GM23248 (cell line): ENCODE measurements around the gene POU5F1. TPM values are rescaled to one million over a fixed set of nuclear protein-coding genes. Genes with fewer than 3 reads are reported as not detected.
"Not testable (repeated sequence)": the region's sequence is repeated elsewhere in the genome, so short reads cannot be mapped to it uniquely, and the experiment has no call there.

Source experiments
- DNase-seq: peaks from one replicate; pipeline ENCODE4 v3.0.0-alpha.2; 2015
- H2AFZ ChIP-seq: fragments of 200-600 bp; sonication (generic); 2 replicates; pipeline ENCODE4 v1.6.1; 2016; ENCODE audit warnings: antibody characterized with exemption
- H3F3A ChIP-seq: fragments of 200-600 bp; sonication (generic); 2 replicates; pipeline ENCODE4 v1.6.1; 2016; ENCODE audit warnings: mild to moderate bottlenecking, antibody characterized with exemption, mixed run types; ENCODE audit not compliant: insufficient read depth
- H3K27ac ChIP-seq: fragments of 200-600 bp; sonication (generic); 2 replicates; pipeline ENCODE4 v1.5.1; 2016; ENCODE audit warnings: mild to moderate bottlenecking
- H3K27me3 ChIP-seq: fragments of 200-600 bp; sonication (generic); replicated peaks from 2 replicates; pipeline ENCODE4 v1.6.1; 2016; ENCODE audit warnings: mild to moderate bottlenecking; ENCODE audit not compliant: insufficient read depth
- H3K36me3 ChIP-seq: fragments of 200-600 bp; sonication (generic); 2 replicates; pipeline ENCODE4 v1.6.1; 2016; ENCODE audit warnings: low read depth, mild to moderate bottlenecking
- H3K4me1 ChIP-seq: fragments of 200-600 bp; sonication (generic); 2 replicates; pipeline ENCODE4 v1.6.1; 2016; ENCODE audit warnings: mild to moderate bottlenecking; ENCODE audit not compliant: insufficient read depth
- H3K4me2 ChIP-seq: fragments of 200-600 bp; sonication (generic); one replicate; pipeline ENCODE4 v1.6.1; 2016; ENCODE audit warnings: mild to moderate bottlenecking; ENCODE audit not compliant: unreplicated experiment
- H3K4me3 ChIP-seq: fragments of 200-600 bp; sonication (generic); 2 replicates; pipeline ENCODE4 v1.5.1; 2016; ENCODE audit warnings: mild to moderate bottlenecking
- H3K79me2 ChIP-seq: fragments of 200-600 bp; sonication (generic); 2 replicates; pipeline ENCODE4 v1.6.1; 2016; ENCODE audit warnings: mild to moderate bottlenecking; ENCODE audit not compliant: insufficient read depth
- H3K9ac ChIP-seq: fragments of 200-600 bp; sonication (generic); 2 replicates; pipeline ENCODE4 v1.6.1; 2016; ENCODE audit warnings: mild to moderate bottlenecking
- H3K9me2 ChIP-seq: fragments of 200-600 bp; sonication (generic); 2 replicates; pipeline ENCODE4 v1.6.1; 2016; ENCODE audit warnings: mixed run types, mild to moderate bottlenecking, moderate library complexity; ENCODE audit not compliant: insufficient read depth
- H3K9me3 ChIP-seq: fragments of 200-600 bp; sonication (generic); one replicate; pipeline ENCODE4 v1.6.1; 2017; ENCODE audit warnings: low read depth
- H4K20me1 ChIP-seq: fragments of 200-600 bp; sonication (generic); 2 replicates; pipeline ENCODE4 v1.6.0; 2016; ENCODE audit not compliant: insufficient read depth
- EZH2 ChIP-seq: fragments of 200-600 bp; sonication (generic); IDR thresholded peaks from 2 replicates; pipeline ENCODE4 v1.6.1; 2018; ENCODE audit warnings: antibody characterized with exemption, mild to moderate bottlenecking; ENCODE audit not compliant: insufficient read depth, poor library complexity, severe bottlenecking
- EZH2phosphoT487 ChIP-seq: fragments of 200-600 bp; sonication (generic); IDR thresholded peaks from 2 replicates; pipeline ENCODE4 v1.6.1; 2018; ENCODE audit warnings: antibody characterized with exemption, moderate library complexity, mild to moderate bottlenecking, low read depth; ENCODE audit not compliant: insufficient read depth
- WGBS, 2 experiments: methylation state at CpG; one replicate each; pipeline ENCODE4 v1.1.6; 2015 to 2017; ENCODE audit warnings: low lambda C conversion rate in 2 of 2, low coverage in 1 of 2; ENCODE audit errors: missing lambda C conversion rate in 2 of 2; 5-methylcytosine and 5-hydroxymethylcytosine counted together
- in situ Hi-C: fragments of 300-500 bp; cut with MboI; formaldehyde crosslinking; loops from 2 replicates; pipeline ENCODE4 v1.15.0; 2020
- polyA plus RNA-seq: library from polyadenylated mRNA; unstranded; fragments of >200 nt; fragmentation: Nextera tagmentation; extraction: Ambion mirVana; gene quantifications from 2 replicates; pipeline ENCODE4 v1.2.1, GENCODE V29; 2016
- total RNA-seq: library from RNA; depleted of rRNA; stranded (reverse); fragments of >200 nt; shearing (Covaris generic); gene quantifications from 2 replicates; pipeline ENCODE4 v1.2.3, GENCODE V29; 2014

The POU5F1 gene
- total and polyA plus RNA-seq, 2 experiments from 2014 or later: 0.22 to 0.88 TPM

DNA sequence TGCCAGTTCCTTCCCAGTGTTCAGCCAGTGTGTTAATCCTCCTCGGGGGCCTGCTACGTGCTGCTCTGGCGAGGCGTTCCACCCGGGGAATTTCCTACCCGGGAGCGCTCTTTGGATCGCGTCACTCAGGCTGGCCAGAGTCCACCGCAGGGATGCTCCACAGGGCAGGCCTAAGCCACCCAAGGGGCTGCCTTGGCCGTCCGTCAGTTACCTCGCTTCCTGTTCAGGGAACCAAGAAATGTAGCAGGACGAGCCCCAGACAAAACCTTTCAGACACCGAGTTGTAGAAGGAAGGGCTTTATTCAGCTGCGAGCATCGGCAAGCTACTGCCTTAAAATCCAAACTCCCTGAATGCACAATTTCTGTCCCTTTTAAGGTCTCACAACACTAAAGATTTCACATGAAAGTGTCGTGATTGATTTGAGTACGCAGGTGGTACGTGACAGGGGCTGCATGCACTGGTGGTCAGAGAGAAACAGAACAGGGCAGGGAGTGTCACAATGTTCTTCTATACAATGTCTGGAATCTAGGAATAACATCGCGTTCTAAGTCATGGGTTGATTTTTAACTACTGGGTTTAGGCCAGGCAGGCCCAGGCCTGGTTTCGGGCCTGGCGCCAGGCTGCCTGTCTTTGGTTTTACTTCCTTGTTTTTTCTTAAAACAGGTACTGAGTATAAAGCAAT lies 15.7 kb upstream of the POU5F1 start:
- Histone ChIP-seq H3K9me3 (no peaks in the 10 kb centered on the region), H3K27me3 (no peaks in the 10 kb centered on the region), H3K4me1 (no peaks in the 10 kb centered on the region), H3K4me3 (no peak overlapping the region), H4K20me1 (no peaks in the 10 kb centered on the region), H3K79me2 (no peaks in the 10 kb centered on the region), H3K9me2 (no peaks in the 10 kb centered on the region), H3K27ac (no peak overlapping the region), H3K36me3 (no peaks in the 10 kb centered on the region), H3K9ac (no peak overlapping the region), H3F3A (no peaks in the 10 kb centered on the region), H3K4me2 (no peak overlapping the region), H2AFZ (no peak overlapping the region)
- TF ChIP-seq EZH2 (no peak), EZH2phosphoT487 (no peak)
- 80 to 81% methylated on average over 24 of the region's 24 CpGs for WGBS, 2 experiments
- DNase-seq: no peak
- in situ Hi-C loops: no loop called here

- H3K27ac ChIP-seq: not testable (repeated sequence)
Measured at GRCh38 chr6:31185695-31186051, 15.2 kb upstream of the POU5F1 start.

DNA sequence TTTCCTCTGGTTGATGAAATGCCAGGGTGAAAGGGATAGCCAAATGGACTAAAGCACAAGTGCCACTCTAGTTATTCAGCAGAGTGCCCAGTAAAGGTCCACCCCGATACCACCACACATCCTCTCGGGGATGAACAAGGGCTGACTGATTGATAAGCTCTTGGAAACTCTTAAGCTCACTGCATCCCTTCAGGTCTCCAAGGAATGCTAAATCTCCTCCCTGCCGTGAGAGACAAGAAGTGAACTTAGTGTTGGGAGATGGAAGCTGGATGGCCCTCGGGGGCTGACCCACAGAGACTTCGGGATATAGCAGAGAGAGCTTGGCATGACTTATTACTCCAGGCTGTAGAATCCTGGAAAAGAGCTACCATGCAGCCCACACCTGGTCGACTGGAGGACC lies 13.4 kb upstream of the POU5F1 start:
- H3K4me2 ChIP-seq, H3K27me3 ChIP-seq, H3K4me1 ChIP-seq, H3K9me2 ChIP-seq, in situ Hi-C loops, H4K20me1 ChIP-seq, H3K4me3 ChIP-seq, DNase-seq, H3F3A ChIP-seq, H3K27ac ChIP-seq, H3K36me3 ChIP-seq, H3K79me2 ChIP-seq, H3K9ac ChIP-seq, H3K9me3 ChIP-seq, H2AFZ ChIP-seq: not testable (repeated sequence)
- 75 to 77% methylated on average over 6 of the region's 6 CpGs for WGBS, 2 experiments

More at GRCh38 chr6:31185695-31186051, 15.2 kb upstream of the POU5F1 start:
- H3K9me2 ChIP-seq, H3K4me3 ChIP-seq, H3K9ac ChIP-seq, H3K4me1 ChIP-seq, H3K27me3 ChIP-seq, in situ Hi-C loops, H4K20me1 ChIP-seq, H2AFZ ChIP-seq, DNase-seq, H3F3A ChIP-seq, H3K36me3 ChIP-seq, H3K9me3 ChIP-seq, H3K79me2 ChIP-seq, H3K4me2 ChIP-seq: not testable (repeated sequence)
- 93 to 97% methylated on average over 4 of the region's 4 CpGs for WGBS, 2 experiments

DNA sequence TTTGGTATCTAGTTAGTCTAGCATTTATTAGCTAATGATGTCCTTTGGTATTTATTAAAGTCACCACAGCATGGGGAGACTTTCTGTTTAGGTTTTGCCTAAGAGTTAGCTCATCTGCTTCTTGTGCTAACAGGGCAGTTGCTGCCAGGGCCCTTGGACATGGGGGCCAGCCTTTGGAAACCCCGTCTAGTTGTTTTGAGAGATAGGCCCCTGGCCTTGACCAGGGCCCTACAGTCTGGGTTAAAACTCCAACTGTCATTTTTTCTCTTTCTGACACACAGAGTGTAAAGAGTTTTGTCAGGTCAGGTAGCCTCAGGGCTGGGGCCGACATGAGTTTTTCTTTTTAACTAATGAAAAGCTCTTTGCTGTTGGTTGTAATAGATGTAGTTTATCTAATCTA lies 12.8 kb upstream of the POU5F1 start:
- H3F3A ChIP-seq, H3K36me3 ChIP-seq, H3K4me3 ChIP-seq, H3K4me1 ChIP-seq, H2AFZ ChIP-seq, DNase-seq, H3K27ac ChIP-seq, H3K9me2 ChIP-seq, H3K9me3 ChIP-seq, H3K4me2 ChIP-seq, in situ Hi-C loops, H3K9ac ChIP-seq, H4K20me1 ChIP-seq, H3K79me2 ChIP-seq, H3K27me3 ChIP-seq: not testable (repeated sequence)
- WGBS, 2 experiments: 85 to 88% methylated on average over 2 of the region's 2 CpGs

DNA sequence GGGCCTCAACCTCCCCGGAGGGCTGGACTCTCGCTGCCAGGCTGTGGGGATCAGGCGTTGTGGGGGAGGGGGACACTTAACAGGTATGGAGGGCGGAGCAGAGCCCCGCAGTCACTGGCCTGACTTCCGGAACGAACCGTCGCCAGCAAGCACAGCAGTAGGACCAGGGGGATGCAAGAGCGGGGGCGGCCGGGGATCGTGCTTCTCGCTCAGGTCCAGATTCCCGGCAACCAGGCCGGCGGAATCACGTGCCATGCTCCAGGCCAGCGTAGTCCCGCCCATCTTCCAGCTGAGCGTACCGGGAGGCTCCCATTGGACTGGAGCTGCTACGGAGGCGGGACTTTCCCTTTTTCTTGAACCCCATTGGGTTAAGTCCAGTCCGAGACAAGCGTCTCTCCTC lies 10.0 kb upstream of the POU5F1 start:
- Histone ChIP-seq H3K9me3 (no peaks in the 10 kb centered on the region), H3K79me2 (no peaks in the 10 kb centered on the region), H4K20me1 (no peaks in the 10 kb centered on the region), H3K27me3 (no peaks in the 10 kb centered on the region), H3K4me2 (no peak overlapping the region), H3K9me2 (no peaks in the 10 kb centered on the region), H3K4me3 (no peak overlapping the region), H3K27ac (no peak overlapping the region), H3K4me1 (peaks cover 13% of the 10 kb centered on the region), H3F3A (peaks cover 12% of the 10 kb centered on the region; the same call in 1 of the 2 replicates), H3K36me3 (no peaks in the 10 kb centered on the region), H3K9ac (no peak overlapping the region), H2AFZ (no peak overlapping the region)
- WGBS, 2 experiments: 84 to 90% methylated on average over 14 to 26 of the region's 26 CpGs
- no peak for TF ChIP-seq EZH2
- TF ChIP-seq EZH2phosphoT487: no peak
- DNase-seq: no peak
- in situ Hi-C loops: no loop called here
